Breast epithelium (tissue), 3 donors: ENCODE results near the gene PCDHGA10.

Experiments
- POLR2A ChIP-seq: fragments of 450-650 bp; IDR thresholded peaks from one replicate; pipeline ENCODE4 v1.6.1; 2016; ENCODE audit warnings: antibody characterized with exemption, mild to moderate bottlenecking, moderate library complexity
- POLR2AphosphoS5 ChIP-seq, 3 donors: sonication (generic); formaldehyde crosslinking; IDR thresholded peaks; one replicate each; pipeline ENCODE4 v1.6.1; 2017; ENCODE audit warnings: antibody characterized with exemption in 3 of 3
- TF ChIP-seq, protein P1 (sequence below), 3 donors: fragments of 450-650 bp; IDR thresholded peaks; one replicate each; pipeline ENCODE4 v1.5.1; 2016 to 2017; ENCODE audit warnings: antibody characterized with exemption in 3 of 3, mild to moderate bottlenecking in 3 of 3, moderate library complexity in 3 of 3

DNA sequence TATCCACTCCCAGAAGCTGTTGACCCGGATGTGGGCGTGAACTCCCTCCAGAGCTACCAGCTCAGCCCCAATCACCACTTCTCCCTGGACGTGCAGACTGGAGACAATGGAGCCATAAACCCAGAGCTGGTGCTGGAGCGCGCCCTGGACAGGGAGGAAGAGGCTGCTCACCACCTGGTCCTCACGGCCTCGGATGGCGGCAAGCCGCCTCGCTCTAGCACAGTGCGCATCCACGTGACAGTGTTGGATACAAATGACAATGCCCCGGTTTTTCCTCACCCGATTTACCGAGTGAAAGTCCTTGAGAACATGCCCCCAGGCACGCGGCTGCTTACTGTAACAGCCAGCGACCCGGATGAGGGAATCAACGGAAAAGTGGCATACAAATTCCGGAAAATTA is 19.5 kb upstream of the PCDHGA10 start:
- TF ChIP-seq, protein P1, sequence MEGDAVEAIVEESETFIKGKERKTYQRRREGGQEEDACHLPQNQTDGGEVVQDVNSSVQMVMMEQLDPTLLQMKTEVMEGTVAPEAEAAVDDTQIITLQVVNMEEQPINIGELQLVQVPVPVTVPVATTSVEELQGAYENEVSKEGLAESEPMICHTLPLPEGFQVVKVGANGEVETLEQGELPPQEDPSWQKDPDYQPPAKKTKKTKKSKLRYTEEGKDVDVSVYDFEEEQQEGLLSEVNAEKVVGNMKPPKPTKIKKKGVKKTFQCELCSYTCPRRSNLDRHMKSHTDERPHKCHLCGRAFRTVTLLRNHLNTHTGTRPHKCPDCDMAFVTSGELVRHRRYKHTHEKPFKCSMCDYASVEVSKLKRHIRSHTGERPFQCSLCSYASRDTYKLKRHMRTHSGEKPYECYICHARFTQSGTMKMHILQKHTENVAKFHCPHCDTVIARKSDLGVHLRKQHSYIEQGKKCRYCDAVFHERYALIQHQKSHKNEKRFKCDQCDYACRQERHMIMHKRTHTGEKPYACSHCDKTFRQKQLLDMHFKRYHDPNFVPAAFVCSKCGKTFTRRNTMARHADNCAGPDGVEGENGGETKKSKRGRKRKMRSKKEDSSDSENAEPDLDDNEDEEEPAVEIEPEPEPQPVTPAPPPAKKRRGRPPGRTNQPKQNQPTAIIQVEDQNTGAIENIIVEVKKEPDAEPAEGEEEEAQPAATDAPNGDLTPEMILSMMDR (IDR thresholded peaks at IDR 0.05), result no peak
- TF ChIP-seq POLR2A, result no peak
- no peak for TF ChIP-seq POLR2AphosphoS5 (IDR thresholded peaks at IDR 0.05)
